Activated CD4-positive, alpha-beta T cell treated with anti-CD3 and anti-CD28 coated beads for 36 hours (primary cell): ENCODE measurements around the gene UQCR11. TPM values are rescaled to one million over a fixed set of nuclear protein-coding genes. Genes with fewer than 3 reads are reported as not detected.
"Not testable (repeated sequence)": the region's sequence is repeated elsewhere in the genome, so short reads cannot be mapped to it uniquely, and the experiment has no call there.

Experiments used
- ATAC-seq: fragments of 200-7000 bp; cut with Tn5 transposase; one replicate; pipeline ENCODE4 v1.10.0; 2021; ENCODE audit warnings: mild to moderate bottlenecking, moderate library complexity
- CTCF ChIA-PET: fragments of 350-600 bp; sonication (Branson Sonifier 250); formaldehyde crosslinking; loops from one replicate; lab custom pipeline; 2021; ENCODE audit warnings: antibody characterized with exemption; lab: Charles Lee
- POLR2A ChIA-PET: fragments of 350-600 bp; sonication (Branson Sonifier 250); formaldehyde crosslinking; loops from one replicate; lab custom pipeline; 2021; ENCODE audit warnings: antibody characterized with exemption, inconsistent platforms; lab: Charles Lee
- DNase-seq: peaks from one replicate; pipeline ENCODE4 v3.0.0-alpha.2; 2020
- H3K27ac Mint-ChIP-seq: one replicate; pipeline ENCODE4 v1.8.0; 2021; ENCODE audit warnings: mixed read lengths
- H3K27me3 Mint-ChIP-seq: one replicate; pipeline ENCODE4 v1.8.0; 2021; ENCODE audit warnings: mixed read lengths
- H3K36me3 Mint-ChIP-seq: one replicate; pipeline ENCODE4 v1.8.0; 2021; ENCODE audit warnings: low read depth, mixed read lengths
- H3K4me1 Mint-ChIP-seq: one replicate; pipeline ENCODE4 v1.8.0; 2021; ENCODE audit warnings: mixed read lengths
- H3K4me3 Mint-ChIP-seq: one replicate; pipeline ENCODE4 v1.8.0; 2021; ENCODE audit warnings: mild to moderate bottlenecking, moderate library complexity, mixed read lengths
- H3K9me3 Mint-ChIP-seq: one replicate; pipeline ENCODE4 v1.8.0; 2021; ENCODE audit warnings: low read depth, mixed read lengths
- intact Hi-C, 2 experiments: fragments of 100-400 bp; cut with DNase I in 1 of 2; cut with micrococcal nuclease in 1 of 2; formaldehyde crosslinking; loops; one replicate each; pipeline versions ENCODE4 v1.14.2 to v1.15.1; 2022 to 2024; cut with DNase I, micrococcal nuclease
- total RNA-seq, 2 experiments: library from RNA; stranded (reverse); gene quantifications; one replicate each; pipeline ENCODE4 v1.2.3, GENCODE V29; 2021

The UQCR11 gene
- total RNA-seq, 2 experiments from 2014 or later = 152 to 226 TPM

DNA sequence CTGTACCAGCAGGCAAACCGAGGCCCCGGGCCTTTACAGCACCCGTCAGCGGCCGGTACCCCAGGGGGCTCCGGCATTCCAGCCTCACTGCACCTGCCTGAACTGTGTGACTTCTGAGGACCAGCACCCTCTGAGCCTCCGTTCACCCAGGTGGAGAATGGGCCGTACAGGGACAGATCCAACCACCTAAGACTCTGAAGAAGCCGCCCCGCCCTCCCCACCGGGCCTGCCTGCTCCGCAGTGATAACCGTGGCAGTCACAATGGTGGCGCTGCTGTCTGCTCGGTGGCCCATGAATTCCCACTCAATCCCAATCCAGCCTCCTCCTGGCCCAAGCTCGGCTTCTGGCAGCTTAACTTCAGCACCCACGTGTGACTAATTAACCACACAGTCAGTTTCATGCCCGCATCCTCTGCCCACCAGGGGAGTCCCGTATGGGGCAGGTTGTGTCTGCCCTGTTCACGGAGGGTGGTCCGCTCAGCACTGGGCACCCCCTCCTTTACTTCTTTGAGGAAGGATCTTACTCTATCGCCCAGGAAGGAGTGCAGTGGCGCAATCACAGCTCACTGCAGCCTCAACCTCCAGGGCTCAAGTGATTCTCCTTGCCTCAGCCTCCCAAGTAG is 43.8 kb upstream of the UQCR11 start:
- Mint-ChIP-seq H3K27me3 (no peaks in the 10 kb centered on the region), H3K4me1 (peaks cover 32% of the 10 kb centered on the region), H3K27ac (no peak overlapping the region), H3K36me3 (peaks cover 20% of the 10 kb centered on the region), H3K4me3 (no peak overlapping the region), H3K9me3 (no peaks in the 10 kb centered on the region)
- intact Hi-C loops = no loop called here
- no peak for ATAC-seq
- peak; percentile 55 for DNase-seq
- CTCF ChIA-PET = interaction anchor here (1.2 kb wide), 1 partner anchor 43 kb away, joined by 6 read pairs; no protein-coding TSS in a partner anchor
- POLR2A ChIA-PET = interaction anchor here (0.6 to 1.1 kb wide), 3 partner anchors 8 to 248 kb away, joined by 3 to 8 read pairs (median 3); no protein-coding TSS in a partner anchor

GRCh38 chr19:1648459-1648849 is 43.2 kb upstream of the UQCR11 start:
- DNase-seq (no peak), ATAC-seq (no peak)
- no peaks in the 10 kb centered on the region for H3K27me3 Mint-ChIP-seq
- intact Hi-C loops = no loop called here
- ChIA-PET CTCF (no interaction called here), POLR2A (interaction anchor here (0.6 to 1.1 kb wide), 2 partner anchors 208 to 248 kb away, joined by 3 read pairs; no protein-coding TSS in a partner anchor)
- no peak overlapping the region for H3K4me3 Mint-ChIP-seq
- no peak overlapping the region for H3K27ac Mint-ChIP-seq
- no peaks in the 10 kb centered on the region for H3K9me3 Mint-ChIP-seq
- H3K4me1 Mint-ChIP-seq = peaks cover 32% of the 10 kb centered on the region
- peaks cover 20% of the 10 kb centered on the region for H3K36me3 Mint-ChIP-seq

GRCh38 chr19:1647501-1648458 is 42.5 kb upstream of the UQCR11 start:
- intact Hi-C loops = no loop called here
- Mint-ChIP-seq H3K36me3 (peaks cover 23% of the 10 kb centered on the region), H3K4me3 (no peak overlapping the region), H3K9me3 (no peaks in the 10 kb centered on the region), H3K4me1 (peaks cover 29% of the 10 kb centered on the region), H3K27me3 (no peaks in the 10 kb centered on the region), H3K27ac (no peak overlapping the region)
- ATAC-seq (no peak), DNase-seq (no peak)
- ChIA-PET CTCF (no interaction called here), POLR2A (interaction anchor here (0.6 kb wide), 2 partner anchors 63 to 157 kb away, joined by 3 to 4 read pairs; partner anchors contain the start of gene REEP6)

GRCh38 chr19:1646659-1647453 is 41.6 kb upstream of the UQCR11 start:
- ATAC-seq = no peak
- Mint-ChIP-seq H3K9me3 (no peaks in the 10 kb centered on the region), H3K36me3 (peaks cover 31% of the 10 kb centered on the region), H3K4me1 (peaks cover 31% of the 10 kb centered on the region), H3K27ac (no peak overlapping the region), H3K27me3 (no peaks in the 10 kb centered on the region), H3K4me3 (no peak overlapping the region)
- POLR2A ChIA-PET = interaction anchor here (0.6 kb wide), 2 partner anchors 62 to 156 kb away, joined by 3 to 4 read pairs; partner anchors contain the start of gene REEP6
- CTCF ChIA-PET = no interaction called here
- intact Hi-C loops = no loop called here
- DNase-seq = no peak

GRCh38 chr19:1646149-1646548 is 40.9 kb upstream of the UQCR11 start:
- Mint-ChIP-seq H3K9me3 (no peaks in the 10 kb centered on the region), H3K4me3 (no peak overlapping the region), H3K27me3 (no peaks in the 10 kb centered on the region), H3K36me3 (peaks cover 33% of the 10 kb centered on the region), H3K4me1 (peaks cover 29% of the 10 kb centered on the region), H3K27ac (no peak overlapping the region)
- POLR2A ChIA-PET = no interaction called here
- DNase-seq (no peak), ATAC-seq (no peak)
- intact Hi-C loops = no loop called here
- CTCF ChIA-PET = no interaction called here

DNA sequence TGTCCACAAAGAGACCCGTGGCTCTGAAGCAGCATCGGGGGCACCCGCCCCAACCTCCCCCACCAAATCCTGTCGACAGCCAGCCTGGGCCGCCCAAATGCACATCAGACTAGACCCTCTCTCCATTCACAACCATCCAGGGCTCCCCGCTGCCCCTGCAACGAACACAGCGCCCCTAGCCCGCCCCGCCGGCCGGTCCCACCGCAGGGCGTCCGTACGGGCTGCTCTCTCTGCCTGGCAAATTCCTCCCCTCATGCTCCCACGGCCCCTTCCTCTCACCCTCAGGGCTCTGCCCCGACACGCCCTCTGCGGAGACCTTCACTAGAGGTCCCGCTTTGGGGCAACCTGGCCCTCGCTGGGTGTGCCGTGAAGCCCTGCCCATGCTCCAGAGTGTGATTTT is 40.0 kb upstream of the UQCR11 start:
- ChIA-PET CTCF (no interaction called here), POLR2A (no interaction called here)
- Mint-ChIP-seq H3K27me3 (no peaks in the 10 kb centered on the region), H3K36me3 (peaks cover 29% of the 10 kb centered on the region), H3K4me1 (peaks cover 22% of the 10 kb centered on the region), H3K9me3 (no peaks in the 10 kb centered on the region), H3K4me3 (no peak overlapping the region), H3K27ac (no peak overlapping the region)
- intact Hi-C loops = no loop called here
- DNase-seq (no peak), ATAC-seq (no peak)

DNA sequence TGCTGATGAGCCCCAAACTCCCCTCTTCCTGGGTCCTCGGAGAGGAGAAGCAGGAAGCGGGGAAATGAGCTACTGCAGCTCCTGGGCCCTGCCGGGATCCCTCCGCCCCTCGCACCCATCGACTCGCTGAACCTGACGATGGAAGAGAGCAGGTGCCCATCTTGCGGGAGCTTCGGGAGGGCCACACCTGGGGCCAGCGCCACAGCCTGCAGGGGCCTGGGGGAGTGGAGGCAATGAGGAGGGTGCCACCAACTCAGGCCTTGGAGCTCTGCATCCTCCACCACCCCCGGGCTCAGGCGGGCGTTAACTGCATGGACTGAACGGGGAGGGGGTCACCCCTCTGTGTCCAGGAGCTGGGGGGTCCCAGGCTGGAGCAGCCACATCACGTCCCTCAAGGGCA is 38.8 kb upstream of the UQCR11 start:
- Mint-ChIP-seq H3K4me3 (no peak overlapping the region), H3K27me3 (no peaks in the 10 kb centered on the region), H3K4me1 (peaks cover 12% of the 10 kb centered on the region), H3K27ac (no peak overlapping the region), H3K9me3 (no peaks in the 10 kb centered on the region), H3K36me3 (peaks cover 29% of the 10 kb centered on the region)
- ATAC-seq = no peak
- DNase-seq = no peak
- intact Hi-C loops = no loop called here
- ChIA-PET CTCF (interaction anchor here (1.0 kb wide), 1 partner anchor 27 kb away, joined by 3 read pairs; no protein-coding TSS in a partner anchor), POLR2A (interaction anchor here (0.6 kb wide), 1 partner anchor 77 kb away, joined by 4 read pairs; no protein-coding TSS in a partner anchor)

DNA sequence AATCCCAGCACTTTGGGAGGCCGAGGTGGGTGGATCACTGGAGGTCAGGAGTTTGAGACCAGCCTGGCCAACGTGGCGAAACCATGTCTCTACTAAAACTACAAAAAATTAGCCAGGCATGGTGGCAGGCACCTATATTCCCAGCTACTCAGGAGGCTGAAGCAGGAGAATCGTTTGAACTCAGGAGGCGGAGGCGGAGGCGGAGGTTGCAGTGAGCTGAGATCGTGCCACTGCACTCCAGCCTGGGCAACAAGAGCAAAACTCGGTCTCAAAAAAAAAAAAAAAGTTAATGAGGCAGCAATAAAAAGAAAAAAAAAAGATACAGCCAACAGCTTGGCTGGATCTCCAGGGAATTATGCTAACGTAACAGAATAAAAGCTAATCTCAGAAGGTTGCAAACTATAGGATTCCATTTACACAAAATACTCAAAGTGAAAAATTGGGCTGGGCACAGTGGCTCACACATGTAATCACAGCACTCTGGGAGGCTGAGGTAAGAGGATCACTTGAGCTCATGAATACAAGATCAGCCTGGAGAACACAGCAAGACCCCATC is 35.7 kb upstream of the UQCR11 start:
- intact Hi-C loops, DNase-seq, H3K9me3 Mint-ChIP-seq, H3K27me3 Mint-ChIP-seq, H3K4me3 Mint-ChIP-seq, ATAC-seq, H3K27ac Mint-ChIP-seq, H3K4me1 Mint-ChIP-seq: not testable (repeated sequence)
- H3K36me3 Mint-ChIP-seq = peaks cover 40% of the 10 kb centered on the region
- POLR2A ChIA-PET = interaction anchor here (0.6 kb wide), 1 partner anchor 9 kb away, joined by 8 read pairs; no protein-coding TSS in a partner anchor
- CTCF ChIA-PET = interaction anchor here (0.6 to 0.8 kb wide), 3 partner anchors 79 to 197 kb away, joined by 3 read pairs; no protein-coding TSS in a partner anchor

- no peak overlapping the region for H3K27ac Mint-ChIP-seq
- CTCF ChIA-PET = interaction anchor here (0.6 kb wide), 1 partner anchor 25 kb away, joined by 4 read pairs; no protein-coding TSS in a partner anchor
- peaks cover 28% of the 10 kb centered on the region for H3K36me3 Mint-ChIP-seq
- H3K9me3 Mint-ChIP-seq = no peaks in the 10 kb centered on the region
- no peak overlapping the region for H3K4me3 Mint-ChIP-seq
- no peaks in the 10 kb centered on the region for H3K27me3 Mint-ChIP-seq
- H3K4me1 Mint-ChIP-seq = peaks cover 3% of the 10 kb centered on the region
- POLR2A ChIA-PET = interaction anchor here (0.7 kb wide), 1 partner anchor 84 kb away, joined by 3 read pairs; no protein-coding TSS in a partner anchor
- intact Hi-C loops = no loop called here
- ATAC-seq (no peak), DNase-seq (no peak)
These were observed 31.3 kb upstream of the UQCR11 start for GRCh38 chr19:1636325-1637236.

GRCh38 chr19:1634938-1635243 is 29.6 kb upstream of the UQCR11 start:
- Mint-ChIP-seq H3K4me3 (no peak overlapping the region), H3K9me3 (no peaks in the 10 kb centered on the region), H3K4me1 (peaks cover 3% of the 10 kb centered on the region), H3K27me3 (no peaks in the 10 kb centered on the region), H3K27ac (no peak overlapping the region), H3K36me3 (peaks cover 26% of the 10 kb centered on the region)
- no peak for DNase-seq
- POLR2A ChIA-PET = no interaction called here
- intact Hi-C loops = no loop called here
- ATAC-seq = no peak
- CTCF ChIA-PET = no interaction called here
